ENCODE data around the gene UBASH3A. TPM values are rescaled to one million over a fixed set of nuclear protein-coding genes. Genes with fewer than 3 reads are reported as not detected.

Gene UBASH3A
- polyA plus RNA-seq, 1 donor (not counting 4 experiments of a cell fraction or from before 2014, with no cell fraction given): not detected

- H4K20me1 ChIP-seq (ENCODE audit: control insufficient read depth, extremely low read depth, insufficient read depth, low read length): no peaks in the 10 kb centered on the region
- FAIRE-seq (no peak), DNase-seq (ENCODE audit: low read depth, low spot score) (no peak)
- H2AFZ ChIP-seq (ENCODE audit: control insufficient read depth, low read length): no peak overlapping the region
- H3K4me2 ChIP-seq (ENCODE audit: control insufficient read depth, extremely low read depth, insufficient read depth, low read depth, low read length): no peak overlapping the region
- TF ChIP-seq, protein P1, sequence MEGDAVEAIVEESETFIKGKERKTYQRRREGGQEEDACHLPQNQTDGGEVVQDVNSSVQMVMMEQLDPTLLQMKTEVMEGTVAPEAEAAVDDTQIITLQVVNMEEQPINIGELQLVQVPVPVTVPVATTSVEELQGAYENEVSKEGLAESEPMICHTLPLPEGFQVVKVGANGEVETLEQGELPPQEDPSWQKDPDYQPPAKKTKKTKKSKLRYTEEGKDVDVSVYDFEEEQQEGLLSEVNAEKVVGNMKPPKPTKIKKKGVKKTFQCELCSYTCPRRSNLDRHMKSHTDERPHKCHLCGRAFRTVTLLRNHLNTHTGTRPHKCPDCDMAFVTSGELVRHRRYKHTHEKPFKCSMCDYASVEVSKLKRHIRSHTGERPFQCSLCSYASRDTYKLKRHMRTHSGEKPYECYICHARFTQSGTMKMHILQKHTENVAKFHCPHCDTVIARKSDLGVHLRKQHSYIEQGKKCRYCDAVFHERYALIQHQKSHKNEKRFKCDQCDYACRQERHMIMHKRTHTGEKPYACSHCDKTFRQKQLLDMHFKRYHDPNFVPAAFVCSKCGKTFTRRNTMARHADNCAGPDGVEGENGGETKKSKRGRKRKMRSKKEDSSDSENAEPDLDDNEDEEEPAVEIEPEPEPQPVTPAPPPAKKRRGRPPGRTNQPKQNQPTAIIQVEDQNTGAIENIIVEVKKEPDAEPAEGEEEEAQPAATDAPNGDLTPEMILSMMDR (optimal IDR thresholded peaks at IDR 0.05 in 1 of 3, IDR thresholded peaks at IDR 0.05 in 1 of 3, conservative IDR thresholded peaks at IDR 0.05 in 1 of 3; ENCODE audit: extremely low read depth in 1 of 3, insufficient read depth in 2 of 3, low read length in 3 of 3): no peak
- TF ChIP-seq EZH2 (IDR thresholded peaks at IDR 0.05; ENCODE audit: low read length): no peak
- no peaks in the 10 kb centered on the region for H3K36me3 ChIP-seq (ENCODE audit: control insufficient read depth in 2 of 2, extremely low read depth in 1 of 2, insufficient read depth in 2 of 2, low read length in 2 of 2)
- peaks cover 5% of the 10 kb centered on the region for H3K27me3 ChIP-seq (ENCODE audit: control insufficient read depth, extremely low read depth, insufficient read depth, low read length)
- no peaks in the 10 kb centered on the region for H3K9me3 ChIP-seq (ENCODE audit: control insufficient read depth, low read depth, low read length)
- no peak overlapping the region for H3K9ac ChIP-seq (ENCODE audit: control insufficient read depth, extremely low read depth, insufficient read depth, low read length)
- no peaks in the 10 kb centered on the region for H3K9me1 ChIP-seq (ENCODE audit: control insufficient read depth, extremely low read depth, insufficient read depth, low read length)
- H3K4me3 ChIP-seq (ENCODE audit: control insufficient read depth in 2 of 3, extremely low read depth in 1 of 3, insufficient read depth in 2 of 3, low read depth in 1 of 3, low read length in 3 of 3): no peak overlapping the region
- no peak overlapping the region for H3K27ac ChIP-seq (ENCODE audit: control insufficient read depth, insufficient read depth, low read length)
- no peaks in the 10 kb centered on the region for H3K4me1 ChIP-seq (ENCODE audit: control insufficient read depth, extremely low read depth, insufficient read depth, low read length)
- H3K79me2 ChIP-seq (ENCODE audit: control insufficient read depth, insufficient read depth, low read length): no peaks in the 10 kb centered on the region
- dilution Hi-C loops (cut with MboI; ENCODE audit: extremely low pct_ligation_motif_present, low sequenced_read_pairs): no loop called here
Measured at GRCh38 chr21:42439284-42440186, 35.8 kb downstream of the UBASH3A start.

DNA sequence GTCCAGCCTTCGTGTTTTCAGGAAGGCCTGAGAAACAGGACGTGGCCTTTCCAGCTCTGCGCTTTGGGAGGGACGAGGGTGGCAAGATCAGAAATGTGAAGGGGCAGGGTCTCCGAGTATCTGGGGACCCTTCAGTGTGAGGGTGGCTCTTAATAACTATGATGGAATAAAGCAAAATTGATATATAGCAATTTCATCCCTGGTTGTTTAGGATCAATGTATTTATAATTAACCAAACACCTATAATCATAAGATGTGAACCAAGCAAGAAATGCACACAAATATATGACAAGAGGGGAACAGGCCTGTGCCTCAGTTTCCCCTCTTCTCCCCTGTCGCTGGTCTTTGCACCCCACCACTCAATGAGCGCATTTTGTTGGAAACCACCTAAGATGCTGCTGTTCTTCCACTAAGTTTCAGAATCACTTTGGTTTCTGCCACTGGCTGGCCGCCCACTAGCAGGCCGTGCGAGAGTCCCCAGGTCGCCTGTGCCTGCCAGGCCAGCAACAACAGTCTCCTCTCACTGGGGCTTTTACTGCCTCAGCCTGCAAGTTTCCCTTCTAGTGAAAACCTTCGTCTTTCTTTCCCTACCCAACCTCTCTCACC is 36.6 kb downstream of the UBASH3A start:
- H4K20me1 ChIP-seq (ENCODE audit: control insufficient read depth, extremely low read depth, insufficient read depth, low read length): no peaks in the 10 kb centered on the region
- TF ChIP-seq EZH2 (IDR thresholded peaks at IDR 0.05; ENCODE audit: low read length): no peak
- TF ChIP-seq, protein P1 (optimal IDR thresholded peaks at IDR 0.05 in 1 of 3, IDR thresholded peaks at IDR 0.05 in 1 of 3, conservative IDR thresholded peaks at IDR 0.05 in 1 of 3; ENCODE audit: extremely low read depth in 1 of 3, insufficient read depth in 2 of 3, low read length in 3 of 3): no peak
- H3K4me1 ChIP-seq (ENCODE audit: control insufficient read depth, extremely low read depth, insufficient read depth, low read length): no peaks in the 10 kb centered on the region
- FAIRE-seq (no peak), DNase-seq (ENCODE audit: low read depth, low spot score) (no peak)
- H3K27me3 ChIP-seq (ENCODE audit: control insufficient read depth, extremely low read depth, insufficient read depth, low read length): peaks cover 1% of the 10 kb centered on the region
- no peaks in the 10 kb centered on the region for H3K9me1 ChIP-seq (ENCODE audit: control insufficient read depth, extremely low read depth, insufficient read depth, low read length)
- H3K27ac ChIP-seq (ENCODE audit: control insufficient read depth, insufficient read depth, low read length): no peak overlapping the region
- H3K9ac ChIP-seq (ENCODE audit: control insufficient read depth, extremely low read depth, insufficient read depth, low read length): no peak overlapping the region
- no peaks in the 10 kb centered on the region for H3K36me3 ChIP-seq (ENCODE audit: control insufficient read depth in 2 of 2, extremely low read depth in 1 of 2, insufficient read depth in 2 of 2, low read length in 2 of 2)
- H3K4me3 ChIP-seq (ENCODE audit: control insufficient read depth in 2 of 3, extremely low read depth in 1 of 3, insufficient read depth in 2 of 3, low read depth in 1 of 3, low read length in 3 of 3): no peak overlapping the region
- H3K4me2 ChIP-seq (ENCODE audit: control insufficient read depth, extremely low read depth, insufficient read depth, low read depth, low read length): no peak overlapping the region
- H3K9me3 ChIP-seq (ENCODE audit: control insufficient read depth, low read depth, low read length): no peaks in the 10 kb centered on the region
- no peak overlapping the region for H2AFZ ChIP-seq (ENCODE audit: control insufficient read depth, low read length)
- dilution Hi-C loops (cut with MboI; ENCODE audit: extremely low pct_ligation_motif_present, low sequenced_read_pairs): no loop called here
- no peaks in the 10 kb centered on the region for H3K79me2 ChIP-seq (ENCODE audit: control insufficient read depth, insufficient read depth, low read length)
